Measurements from ENCODE around the gene ANKIB1. TPM values are rescaled to one million over a fixed set of nuclear protein-coding genes. Genes with fewer than 3 reads are reported as not detected.

The ANKIB1 gene
- polyA plus RNA-seq, 2 of the 4 experiments (the other 2 are of a cell fraction) = 20.7 to 59.5 TPM

DNA sequence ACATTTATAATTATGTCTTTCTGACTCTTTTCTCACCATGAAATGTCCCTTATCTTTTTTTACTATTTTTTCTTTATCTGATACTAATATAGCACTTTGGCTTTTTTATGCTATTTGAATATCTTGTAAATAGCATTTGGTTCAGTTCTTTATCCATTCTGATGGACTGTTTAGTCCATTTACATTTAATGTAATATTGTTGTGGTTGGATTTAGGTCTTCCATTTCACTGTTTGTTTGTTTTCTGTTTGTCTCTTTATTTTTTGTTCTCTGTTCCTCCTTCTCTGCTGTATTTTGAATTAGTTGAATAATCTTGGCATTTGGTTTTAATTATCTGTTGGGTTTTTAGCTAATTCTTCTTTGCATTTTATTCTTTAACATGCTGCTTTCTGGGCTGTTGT lies 89.8 kb downstream of the ANKIB1 start:
- no peak for FAIRE-seq

DNA sequence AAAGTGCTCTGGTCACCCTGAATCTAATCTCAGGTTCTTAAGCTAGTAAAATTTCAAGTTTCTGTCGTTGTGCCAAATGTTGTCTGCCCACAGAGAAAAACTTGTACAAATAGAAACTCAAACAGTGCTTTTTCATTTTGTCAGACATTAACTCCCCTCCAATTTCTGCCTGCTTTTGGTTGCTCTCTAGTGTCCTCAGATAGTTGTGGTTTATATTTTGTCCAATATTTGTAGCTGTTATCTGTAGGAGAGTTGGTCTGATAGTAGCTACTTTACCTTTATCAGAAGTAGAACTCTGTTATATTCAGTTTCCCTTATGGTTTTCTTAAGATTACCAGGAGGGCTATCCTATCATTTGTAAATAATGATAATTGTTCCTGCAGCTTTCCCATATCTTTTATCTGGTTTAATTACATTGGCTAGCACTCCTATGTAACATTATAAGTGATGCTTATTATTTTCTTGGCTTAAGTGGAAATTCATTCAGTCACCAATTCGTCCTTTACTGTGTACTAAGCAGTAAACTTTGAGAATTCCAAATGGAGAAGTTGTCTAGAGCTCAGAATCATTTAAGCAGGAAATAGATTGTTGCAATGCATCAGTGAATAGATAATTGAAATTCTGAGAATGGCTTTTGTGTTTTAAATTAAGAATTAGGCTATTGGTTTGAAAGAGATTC lies 91.0 kb downstream of the ANKIB1 start:
- Histone ChIP-seq H3K4me1 (no peaks in the 10 kb centered on the region), H3K27ac (no peak overlapping the region), H3K4me3 (no peak overlapping the region), H3K4me2 (no peak overlapping the region), H3K9me3 (no peaks in the 10 kb centered on the region)
- FAIRE-seq (peak; percentile 73), DNase-seq (ENCODE audit: low read depth in 1 of 2, low spot score in 1 of 2) (no peak), ATAC-seq (no peak)
- CTCF ChIA-PET = no interaction called here
- POLR2A ChIA-PET = no interaction called here
- 77% methylated on average over 2 of the region's 2 CpGs for WGBS (ENCODE audit: missing lambda C conversion rate)
- TF ChIP-seq SREBF2 (IDR thresholded peaks at IDR 0.05) = no peak
- TF ChIP-seq KDM5A (IDR thresholded peaks at IDR 0.05) = no peak
- TF ChIP-seq, protein P1, sequence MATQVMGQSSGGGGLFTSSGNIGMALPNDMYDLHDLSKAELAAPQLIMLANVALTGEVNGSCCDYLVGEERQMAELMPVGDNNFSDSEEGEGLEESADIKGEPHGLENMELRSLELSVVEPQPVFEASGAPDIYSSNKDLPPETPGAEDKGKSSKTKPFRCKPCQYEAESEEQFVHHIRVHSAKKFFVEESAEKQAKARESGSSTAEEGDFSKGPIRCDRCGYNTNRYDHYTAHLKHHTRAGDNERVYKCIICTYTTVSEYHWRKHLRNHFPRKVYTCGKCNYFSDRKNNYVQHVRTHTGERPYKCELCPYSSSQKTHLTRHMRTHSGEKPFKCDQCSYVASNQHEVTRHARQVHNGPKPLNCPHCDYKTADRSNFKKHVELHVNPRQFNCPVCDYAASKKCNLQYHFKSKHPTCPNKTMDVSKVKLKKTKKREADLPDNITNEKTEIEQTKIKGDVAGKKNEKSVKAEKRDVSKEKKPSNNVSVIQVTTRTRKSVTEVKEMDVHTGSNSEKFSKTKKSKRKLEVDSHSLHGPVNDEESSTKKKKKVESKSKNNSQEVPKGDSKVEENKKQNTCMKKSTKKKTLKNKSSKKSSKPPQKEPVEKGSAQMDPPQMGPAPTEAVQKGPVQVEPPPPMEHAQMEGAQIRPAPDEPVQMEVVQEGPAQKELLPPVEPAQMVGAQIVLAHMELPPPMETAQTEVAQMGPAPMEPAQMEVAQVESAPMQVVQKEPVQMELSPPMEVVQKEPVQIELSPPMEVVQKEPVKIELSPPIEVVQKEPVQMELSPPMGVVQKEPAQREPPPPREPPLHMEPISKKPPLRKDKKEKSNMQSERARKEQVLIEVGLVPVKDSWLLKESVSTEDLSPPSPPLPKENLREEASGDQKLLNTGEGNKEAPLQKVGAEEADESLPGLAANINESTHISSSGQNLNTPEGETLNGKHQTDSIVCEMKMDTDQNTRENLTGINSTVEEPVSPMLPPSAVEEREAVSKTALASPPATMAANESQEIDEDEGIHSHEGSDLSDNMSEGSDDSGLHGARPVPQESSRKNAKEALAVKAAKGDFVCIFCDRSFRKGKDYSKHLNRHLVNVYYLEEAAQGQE (IDR thresholded peaks at IDR 0.05) = no peak
- TF ChIP-seq RAD21 (conservative IDR thresholded peaks at IDR 0.05 in 1 of 2, IDR thresholded peaks at IDR 0.05 in 1 of 2) = no peak
- no peak for TF ChIP-seq CHD4 (IDR thresholded peaks at IDR 0.05; ENCODE audit: borderline replicate concordance)
- no peak for TF ChIP-seq EHMT2 (IDR thresholded peaks at IDR 0.05; ENCODE audit: low read depth)

More for the DNA sequence above, 89.8 kb downstream of the ANKIB1 start:
- Histone ChIP-seq H3K4me3 (no peak overlapping the region), H3K27ac (no peak overlapping the region), H3K4me1 (no peaks in the 10 kb centered on the region), H3K9me3 (no peaks in the 10 kb centered on the region), H3K4me2 (no peak overlapping the region)
- TF ChIP-seq JUNB (IDR thresholded peaks at IDR 0.05) = no peak
- TF ChIP-seq ESRRA (IDR thresholded peaks at IDR 0.05; ENCODE audit: borderline replicate concordance, low read length) = no peak
- TF ChIP-seq MAZ (IDR thresholded peaks at IDR 0.05; ENCODE audit: borderline replicate concordance, low read depth, low read length) = no peak
- TF ChIP-seq CBX2 (IDR thresholded peaks at IDR 0.05; ENCODE audit: borderline replicate concordance, low read depth) = no peak
- TF ChIP-seq FOSL2 (IDR thresholded peaks at IDR 0.05) = no peak
- no peak for TF ChIP-seq FOSL2 (CRISPR knock-in tag; IDR thresholded peaks at IDR 0.05)
- CTCF ChIA-PET = no interaction called here
- no peak for DNase-seq (ENCODE audit: low read depth in 1 of 2, low spot score in 1 of 2)
- no peak for ATAC-seq
- POLR2A ChIA-PET = no interaction called here

DNA sequence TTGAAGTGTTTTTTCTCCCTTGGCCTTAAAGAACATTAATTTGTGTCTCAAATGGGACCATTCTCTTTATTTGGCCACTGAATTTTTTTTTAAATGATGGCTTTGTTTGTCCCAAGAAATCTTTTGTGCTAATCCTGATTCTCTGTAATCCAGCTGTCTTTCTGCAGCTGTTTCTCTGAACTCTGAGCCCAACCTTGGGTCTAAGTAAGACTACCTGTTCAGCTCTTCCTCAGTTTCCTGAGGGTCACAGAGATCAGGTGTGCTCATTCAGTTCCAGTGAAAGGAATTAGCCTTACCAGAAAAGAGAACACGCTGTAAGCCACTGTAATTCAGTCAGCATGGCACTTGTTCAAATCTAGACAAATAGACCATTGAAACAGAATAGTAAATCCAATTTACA lies 94.2 kb downstream of the ANKIB1 start:
- TF ChIP-seq, protein P2, sequence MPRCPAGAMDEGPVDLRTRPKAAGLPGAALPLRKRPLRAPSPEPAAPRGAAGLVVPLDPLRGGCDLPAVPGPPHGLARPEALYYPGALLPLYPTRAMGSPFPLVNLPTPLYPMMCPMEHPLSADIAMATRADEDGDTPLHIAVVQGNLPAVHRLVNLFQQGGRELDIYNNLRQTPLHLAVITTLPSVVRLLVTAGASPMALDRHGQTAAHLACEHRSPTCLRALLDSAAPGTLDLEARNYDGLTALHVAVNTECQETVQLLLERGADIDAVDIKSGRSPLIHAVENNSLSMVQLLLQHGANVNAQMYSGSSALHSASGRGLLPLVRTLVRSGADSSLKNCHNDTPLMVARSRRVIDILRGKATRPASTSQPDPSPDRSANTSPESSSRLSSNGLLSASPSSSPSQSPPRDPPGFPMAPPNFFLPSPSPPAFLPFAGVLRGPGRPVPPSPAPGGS (IDR thresholded peaks at IDR 0.05) = no peak
- no peak for TF ChIP-seq KDM5A (IDR thresholded peaks at IDR 0.05)
- TF ChIP-seq FOSL2 (IDR thresholded peaks at IDR 0.05) = no peak
- TF ChIP-seq FOSL2 (CRISPR knock-in tag; IDR thresholded peaks at IDR 0.05) = no peak
- no peak for TF ChIP-seq BHLHE40 (IDR thresholded peaks at IDR 0.05; ENCODE audit: low read depth, low read length)
- no peak for TF ChIP-seq JUN (IDR thresholded peaks at IDR 0.05)
- no peak for TF ChIP-seq EP300 (IDR thresholded peaks at IDR 0.05)
- TF ChIP-seq CHD2 (IDR thresholded peaks at IDR 0.05; ENCODE audit: low read length, partially characterized antibody) = no peak
- TF ChIP-seq RFX5 (IDR thresholded peaks at IDR 0.05) = no peak
- no peak for TF ChIP-seq TFCP2L1 (CRISPR knock-in tag; IDR thresholded peaks at IDR 0.05)
- TF ChIP-seq RCOR1 (IDR thresholded peaks at IDR 0.05; ENCODE audit: low read depth, low read length) = no peak
- TF ChIP-seq, protein P3, sequence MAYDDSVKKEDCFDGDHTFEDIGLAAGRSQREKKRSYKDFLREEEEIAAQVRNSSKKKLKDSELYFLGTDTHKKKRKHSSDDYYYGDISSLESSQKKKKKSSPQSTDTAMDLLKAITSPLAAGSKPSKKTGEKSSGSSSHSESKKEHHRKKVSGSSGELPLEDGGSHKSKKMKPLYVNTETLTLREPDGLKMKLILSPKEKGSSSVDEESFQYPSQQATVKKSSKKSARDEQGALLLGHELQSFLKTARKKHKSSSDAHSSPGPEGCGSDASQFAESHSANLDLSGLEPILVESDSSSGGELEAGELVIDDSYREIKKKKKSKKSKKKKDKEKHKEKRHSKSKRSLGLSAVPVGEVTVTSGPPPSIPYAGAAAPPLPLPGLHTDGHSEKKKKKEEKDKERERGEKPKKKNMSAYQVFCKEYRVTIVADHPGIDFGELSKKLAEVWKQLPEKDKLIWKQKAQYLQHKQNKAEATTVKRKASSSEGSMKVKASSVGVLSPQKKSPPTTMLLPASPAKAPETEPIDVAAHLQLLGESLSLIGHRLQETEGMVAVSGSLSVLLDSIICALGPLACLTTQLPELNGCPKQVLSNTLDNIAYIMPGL (CRISPR knock-in tag; IDR thresholded peaks at IDR 0.05; ENCODE audit: borderline replicate concordance) = no peak
- no peak for TF ChIP-seq EHF (CRISPR knock-in tag; IDR thresholded peaks at IDR 0.05)
- no peak for TF ChIP-seq NFE2L2 (conservative IDR thresholded peaks at IDR 0.05; ENCODE audit: low read length)
- no peak for TF ChIP-seq SMC3 (IDR thresholded peaks at IDR 0.05)
- TF ChIP-seq RAD21 (conservative IDR thresholded peaks at IDR 0.05 in 1 of 2, IDR thresholded peaks at IDR 0.05 in 1 of 2) = no peak
- TF ChIP-seq, protein P4, sequence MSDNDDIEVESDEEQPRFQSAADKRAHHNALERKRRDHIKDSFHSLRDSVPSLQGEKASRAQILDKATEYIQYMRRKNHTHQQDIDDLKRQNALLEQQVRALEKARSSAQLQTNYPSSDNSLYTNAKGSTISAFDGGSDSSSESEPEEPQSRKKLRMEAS (IDR thresholded peaks at IDR 0.05) = no peak
- no peak for TF ChIP-seq HOXA7 (CRISPR knock-in tag; IDR thresholded peaks at IDR 0.05)
- TF ChIP-seq CHD4 (IDR thresholded peaks at IDR 0.05; ENCODE audit: borderline replicate concordance) = no peak
- FAIRE-seq = no peak
- ChIA-PET POLR2A (no interaction called here), CTCF (interaction anchor here (1.1 kb wide), 1 partner anchor 107 kb away, joined by 3 read pairs; the partner anchor contains the start of gene GATAD1)
- Histone ChIP-seq H3K4me1 (no peaks in the 10 kb centered on the region), H3K4me2 (no peak overlapping the region), H3K4me3 (no peak overlapping the region), H3K9me3 (no peaks in the 10 kb centered on the region), H3K27ac (no peak overlapping the region)
- WGBS (ENCODE audit: missing lambda C conversion rate) = 92% methylated on average over 1 of the region's 1 CpG
- DNase-seq (ENCODE audit: low read depth in 1 of 2, low spot score in 1 of 2) = no peak
- ATAC-seq = no peak

Data from A549 (cell line).